Activated effector memory CD4-positive, alpha-beta T cell treated with anti-CD3 and anti-CD28 coated beads, Interleukin-2, amount 50 U/mL, for 16 hours (primary cell): ENCODE data around the gene ATP9B.
A peak's percentile ranks its signal among the peaks of the same experiment; 100 is the strongest.
"Not testable (repeated sequence)": the region's sequence is repeated elsewhere in the genome, so short reads cannot be mapped to it uniquely, and the experiment has no call there.

ENCODE experiments used
- DNase-seq: peaks from one replicate; pipeline ENCODE4 v3.0.0-alpha.2; 2020

Gene ATP9B

DNA sequence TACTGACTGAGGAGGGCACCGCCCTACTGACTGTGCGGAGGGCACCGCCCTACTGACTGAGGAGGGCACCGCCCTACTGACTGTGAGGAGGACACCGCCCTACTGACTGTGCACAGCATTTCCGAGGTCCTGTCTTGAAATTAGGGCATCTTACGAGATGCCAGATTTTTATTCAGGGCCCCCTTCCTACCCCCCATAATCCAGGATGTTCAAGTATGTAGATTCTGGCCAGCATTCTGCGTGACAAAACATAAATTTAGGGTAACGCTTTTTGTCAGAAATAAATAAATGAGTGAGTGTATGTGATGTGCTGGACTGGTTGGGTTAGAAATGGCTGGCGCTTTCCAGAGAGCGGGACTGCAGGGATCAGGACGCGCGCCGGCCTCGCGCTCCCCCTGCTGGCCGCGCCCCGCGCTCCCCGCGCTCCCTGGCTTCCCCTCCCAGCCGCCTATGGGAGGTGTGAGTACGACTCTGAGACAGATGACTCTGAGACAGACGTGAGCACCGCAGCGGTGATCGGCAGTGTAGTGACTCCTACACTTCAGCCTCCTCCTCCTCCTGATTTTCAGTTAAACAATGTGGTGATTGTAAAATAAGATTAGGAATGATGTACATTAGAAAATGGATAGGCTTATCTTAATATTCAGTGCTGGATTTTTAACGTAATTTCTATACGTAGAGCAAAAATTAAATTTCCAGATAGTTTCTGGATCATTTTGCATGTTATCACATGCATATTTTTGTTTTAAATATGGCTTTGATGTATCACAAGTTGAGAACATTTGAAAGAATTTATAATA lies 177.3 kb downstream of the ATP9B start:
- DNase-seq: peak; percentile 91

- no peak for DNase-seq
These were observed 179.4 kb downstream of the ATP9B start for GRCh38 chr18:79248495-79249060.

DNA sequence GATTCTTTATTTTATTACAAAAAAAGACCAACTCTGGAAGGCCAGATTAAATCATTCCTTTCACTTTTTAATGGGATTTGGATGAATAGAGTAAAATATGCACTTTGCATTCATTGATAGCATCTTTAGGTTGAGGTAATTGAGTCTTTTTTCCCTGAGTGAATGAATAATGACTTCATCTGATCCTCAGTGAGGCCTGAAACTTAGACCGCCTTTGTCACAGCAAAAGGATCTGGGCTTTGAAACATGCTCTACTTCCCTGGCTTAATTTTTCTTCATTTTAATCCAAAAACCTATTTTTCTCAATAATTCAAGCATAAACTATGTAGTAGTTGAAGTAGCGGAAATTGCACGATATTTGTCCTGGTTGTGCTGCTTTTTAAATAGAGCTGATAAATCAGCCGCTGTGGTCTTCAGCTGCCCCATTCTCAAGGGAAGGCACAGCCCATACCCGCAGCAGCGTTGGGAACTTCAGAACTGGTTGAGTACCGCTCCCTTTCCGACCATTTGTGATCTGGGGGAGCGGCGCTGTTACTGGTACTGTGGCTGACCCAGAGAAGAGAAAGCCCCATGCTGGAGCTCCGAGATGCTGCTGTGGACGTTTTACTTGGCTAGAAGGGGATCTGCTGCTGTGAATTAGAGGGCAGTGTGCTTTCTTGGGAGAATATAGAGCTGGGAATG lies 181.2 kb downstream of the ATP9B start:
- no peak for DNase-seq

GRCh38 chr18:79251021-79251420 lies 181.8 kb downstream of the ATP9B start:
- no peak for DNase-seq

GRCh38 chr18:79252904-79253633 lies 183.9 kb downstream of the ATP9B start:
- no peak for DNase-seq

- DNase-seq: no peak
These were observed 188.3 kb downstream of the ATP9B start for GRCh38 chr18:79257480-79257879.

- no peak for DNase-seq
These were observed 189.3 kb downstream of the ATP9B start for GRCh38 chr18:79258447-79258846.

DNA sequence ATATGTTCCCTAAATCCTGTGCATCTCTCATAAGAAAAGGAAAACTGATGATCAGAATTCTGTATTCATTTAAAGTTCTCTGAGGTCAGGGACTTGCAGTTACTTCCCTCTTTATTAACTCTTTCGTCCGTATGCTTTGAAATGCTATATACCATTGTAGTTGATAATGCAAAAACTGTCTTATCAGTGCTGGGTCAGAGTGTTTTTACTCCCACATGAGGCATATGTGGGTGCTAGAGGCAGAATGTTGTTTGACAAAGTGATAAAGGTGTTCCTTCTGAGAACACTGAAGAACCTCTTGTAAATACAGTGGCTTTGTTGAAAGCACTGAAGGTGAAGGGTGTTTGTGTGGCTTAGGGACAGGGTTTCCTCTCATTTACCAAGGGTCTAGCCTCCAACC lies 190.0 kb downstream of the ATP9B start:
- DNase-seq: no peak

DNA sequence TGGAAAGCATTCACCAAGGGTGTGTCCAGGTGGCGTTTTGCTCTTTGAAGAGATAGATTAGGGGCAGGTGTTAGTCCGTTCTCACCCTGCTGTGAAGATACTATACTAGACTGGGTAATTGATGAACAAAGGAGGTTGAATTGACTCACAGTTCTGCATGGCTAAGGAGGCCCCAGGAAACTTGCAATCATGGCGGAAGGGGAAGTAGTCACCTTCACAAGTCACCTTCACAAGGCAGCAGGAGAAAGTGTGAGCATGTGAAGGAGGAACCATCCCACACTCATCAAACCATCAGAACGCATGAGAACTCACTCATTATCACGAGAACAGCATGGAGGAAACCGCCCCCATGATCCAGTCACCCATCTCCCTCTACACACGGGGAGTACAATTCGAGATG lies 190.8 kb downstream of the ATP9B start:
- no peak for DNase-seq

GRCh38 chr18:79260510-79260909 lies 191.3 kb downstream of the ATP9B start:
- no peak for DNase-seq

- DNase-seq: not testable (repeated sequence)
These were observed 195.9 kb downstream of the ATP9B start for GRCh38 chr18:79265068-79265467.

DNA sequence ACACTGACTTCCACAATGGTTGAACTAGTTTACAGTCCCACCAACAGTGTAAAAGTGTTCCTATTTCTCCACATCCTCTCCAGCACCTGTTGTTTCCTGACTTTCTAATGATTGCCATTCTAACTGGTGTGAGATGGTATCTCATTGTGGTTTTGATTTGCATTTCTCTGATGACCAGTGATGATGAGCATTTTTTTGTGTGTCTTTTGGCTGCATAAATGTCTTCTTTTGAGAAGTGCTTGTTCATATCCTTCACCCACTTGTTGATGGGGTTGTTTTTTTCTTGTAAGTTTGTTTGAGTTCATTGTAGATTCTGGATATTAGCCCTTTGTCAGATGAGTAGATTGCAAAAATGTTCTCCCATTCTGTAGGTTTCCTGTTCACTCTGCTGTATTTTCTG lies 202.6 kb downstream of the ATP9B start:
- not testable (repeated sequence) for DNase-seq

- no peak for DNase-seq
These were observed 203.7 kb downstream of the ATP9B start for GRCh38 chr18:79272916-79273315.

DNA sequence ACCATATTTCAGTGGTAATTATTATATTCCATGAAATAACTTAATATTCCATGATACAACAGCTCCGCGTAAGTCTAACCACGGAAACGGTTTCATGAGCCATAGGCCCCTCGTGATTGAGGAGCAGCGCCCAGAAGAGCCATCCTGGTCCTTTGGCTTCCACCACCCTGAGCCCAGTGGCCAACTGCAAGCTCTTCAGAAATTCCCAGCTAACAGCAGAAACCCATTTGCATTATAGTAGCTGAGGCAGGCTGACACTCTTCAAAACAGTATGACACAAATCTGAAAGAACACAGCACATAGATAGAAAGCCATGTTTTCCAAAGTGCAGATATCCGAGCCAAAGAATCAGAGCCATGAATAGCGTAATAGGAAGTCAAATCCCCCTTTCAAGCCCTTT lies 205.6 kb downstream of the ATP9B start:
- no peak for DNase-seq

DNA sequence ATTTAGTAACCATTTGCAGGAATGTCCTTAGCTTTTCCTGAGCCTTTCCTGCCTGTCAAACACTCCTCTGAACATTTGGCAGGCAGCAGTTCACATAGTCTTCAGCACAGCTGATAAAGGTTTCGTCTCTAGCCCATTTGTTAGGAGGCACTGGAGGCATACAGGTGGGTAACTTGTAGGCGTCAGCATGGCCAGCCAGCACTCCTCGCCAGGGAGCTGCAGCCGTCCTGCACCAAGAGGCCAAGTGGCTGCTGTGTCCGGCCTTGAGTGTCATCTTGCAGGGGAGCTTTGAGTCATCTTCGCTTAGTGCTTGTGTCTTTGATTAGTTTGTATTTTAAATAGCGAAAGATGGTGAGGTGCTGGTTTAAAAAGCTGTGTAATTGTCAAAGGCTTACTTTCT lies 206.3 kb downstream of the ATP9B start:
- DNase-seq: no peak

- DNase-seq: no peak
These were observed 206.8 kb downstream of the ATP9B start for GRCh38 chr18:79275992-79276391.

DNA sequence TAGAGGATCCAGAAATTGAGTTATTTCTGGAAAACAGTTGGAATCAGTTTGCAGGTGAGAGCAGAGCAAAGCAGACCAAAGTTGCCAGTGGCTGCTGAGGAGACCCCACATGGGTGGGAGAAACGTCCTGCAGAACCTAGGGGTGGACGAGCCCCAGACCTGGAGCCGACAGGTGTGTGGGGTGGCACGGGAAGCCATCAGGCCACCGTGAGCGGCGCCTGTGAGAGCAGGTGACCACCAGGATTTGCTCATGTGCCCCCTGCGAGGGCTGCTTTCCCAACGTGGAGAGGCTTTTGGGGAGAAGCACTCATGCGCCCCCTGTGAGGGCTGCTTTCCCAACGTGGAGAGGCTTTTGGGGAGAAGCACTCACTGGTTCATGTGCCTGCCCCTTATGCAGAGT lies 209.7 kb downstream of the ATP9B start:
- DNase-seq: no peak

- DNase-seq: no peak
These were observed 214.1 kb downstream of the ATP9B start for GRCh38 chr18:79283131-79283810.

GRCh38 chr18:79283929-79284328 lies 214.7 kb downstream of the ATP9B start:
- no peak for DNase-seq

DNA sequence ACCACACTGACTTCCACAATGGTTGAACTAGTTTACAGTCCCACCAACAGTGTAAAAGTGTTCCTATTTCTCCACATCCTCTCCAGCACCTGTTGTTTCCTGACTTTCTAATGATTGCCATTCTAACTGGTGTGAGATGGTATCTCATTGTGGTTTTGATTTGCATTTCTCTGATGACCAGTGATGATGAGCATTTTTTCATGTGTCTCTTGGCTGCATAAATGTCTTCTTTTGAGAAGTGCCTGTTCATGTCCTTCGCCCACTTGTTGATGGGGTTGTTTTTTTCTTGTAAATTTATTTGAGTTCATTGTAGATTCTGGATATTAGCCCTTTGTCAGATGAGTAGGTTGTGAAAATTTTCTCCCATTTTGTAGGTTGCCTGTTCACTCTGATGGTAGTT lies 216.0 kb downstream of the ATP9B start:
- not testable (repeated sequence) for DNase-seq

DNA sequence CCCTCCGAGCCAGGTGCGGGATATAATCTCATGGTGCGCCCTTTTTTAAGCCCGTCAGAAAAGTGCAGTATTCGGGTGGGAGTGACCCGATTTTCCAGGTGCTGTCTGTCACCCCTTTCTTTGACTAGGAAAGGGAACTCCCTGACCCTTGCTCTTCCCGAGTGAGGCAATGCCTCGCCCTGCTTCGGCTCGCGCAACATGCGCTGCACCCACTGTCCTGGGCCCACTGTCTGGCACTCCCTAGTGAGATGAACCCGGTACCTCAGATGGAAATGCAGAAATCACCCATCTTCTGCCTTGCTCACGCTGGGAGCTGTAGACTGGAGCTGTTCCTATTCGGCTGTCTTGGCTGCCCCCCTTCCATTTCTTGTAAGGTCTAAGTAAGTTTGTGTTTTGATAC lies 221.2 kb downstream of the ATP9B start:
- not testable (repeated sequence) for DNase-seq

- DNase-seq: no peak
These were observed 221.7 kb downstream of the ATP9B start for GRCh38 chr18:79290876-79291275.

GRCh38 chr18:79294235-79294634 lies 225.0 kb downstream of the ATP9B start:
- DNase-seq: no peak
